Measurements from ENCODE around the gene SEC23B. TPM values are rescaled to one million over a fixed set of nuclear protein-coding genes. Genes with fewer than 3 reads are reported as not detected.

The SEC23B gene
- total and polyA plus RNA-seq, 2 of the 8 experiments (the other 6 are each of a cell fraction or from before 2014, with no cell fraction given): 53.3 to 62.8 TPM

- Histone ChIP-seq H2AFZ (ENCODE audit: low read length) (no peak overlapping the region), H3K23ac (ENCODE audit: insufficient read length) (no peak overlapping the region), H3K4me3 (ENCODE audit: extremely low read depth in 1 of 4, insufficient read depth in 2 of 4, low read depth in 3 of 4, low read length in 4 of 4) (no peak overlapping the region), H2BK20ac (ENCODE audit: low read length) (no peak overlapping the region), H3K23me2 (ENCODE audit: low read depth, low read length) (no peaks in the 10 kb centered on the region), H3K9me3 (ENCODE audit: insufficient read depth in 2 of 2, low read depth in 1 of 2, low read length in 1 of 2) (no peaks in the 10 kb centered on the region), H2BK120ac (replicated peaks; ENCODE audit: low read depth, low read length) (no peak overlapping the region), H3K56ac (replicated peaks; ENCODE audit: insufficient read length, low read depth, low read length) (no peak overlapping the region), H3K27me3 (replicated peaks in 1 of 4; ENCODE audit: control insufficient read depth in 3 of 4, extremely low read depth in 1 of 4, insufficient read depth in 3 of 4, low read length in 3 of 4) (no peaks in the 10 kb centered on the region), H3K4me2 (ENCODE audit: insufficient read depth in 1 of 2, low read depth in 2 of 2, low read length in 2 of 2) (no peak overlapping the region), H2BK12ac (ENCODE audit: low read depth, low read length) (no peak overlapping the region), H4K20me1 (replicated peaks in 1 of 2; ENCODE audit: control insufficient read depth in 1 of 2, insufficient read depth in 2 of 2, low read length in 2 of 2) (peaks cover 0 to 4% of the 10 kb centered on the region in 2 experiments), H4K91ac (replicated peaks; ENCODE audit: insufficient read length, low read length) (no peak overlapping the region), H4K8ac (ENCODE audit: extremely low read depth, insufficient read depth, low read length) (no peak overlapping the region), H3K27ac (ENCODE audit: low read depth, low read length) (no peak overlapping the region), H3K9ac (replicated peaks in 1 of 4; ENCODE audit: extremely low read depth in 1 of 4, low read depth in 3 of 4, low read length in 3 of 4) (no peak overlapping the region), H3K4ac (replicated peaks; ENCODE audit: insufficient read length, low read depth, low read length) (no peak overlapping the region), H3K18ac (ENCODE audit: extremely low read depth, low read length) (no peak overlapping the region), H2AK5ac (ENCODE audit: low read depth, low read length) (no peak overlapping the region), H3K14ac (ENCODE audit: insufficient read length) (no peak overlapping the region), H3K4me1 (replicated peaks in 1 of 4; ENCODE audit: control insufficient read depth in 3 of 4, insufficient read depth in 4 of 4, low read length in 3 of 4) (no peaks in the 10 kb centered on the region), H3K79me1 (ENCODE audit: low read depth, low read length) (no peaks in the 10 kb centered on the region; the same call in 1 of the 2 replicates), H3K79me2 (ENCODE audit: control insufficient read depth in 1 of 2, insufficient read depth in 2 of 2, low read length in 2 of 2) (no peaks in the 10 kb centered on the region), H2BK5ac (ENCODE audit: low read depth, low read length) (no peak overlapping the region), H4K5ac (ENCODE audit: insufficient read length, low read depth, low read length) (no peak overlapping the region), H3K36me3 (ENCODE audit: control insufficient read depth in 2 of 4, insufficient read depth in 4 of 4, low read length in 3 of 4) (peaks cover 15 to 70% (median 65%) of the 10 kb centered on the region in 4 experiments), H2BK15ac (ENCODE audit: low read length) (no peak overlapping the region)
- no peak for DNase-seq (ENCODE audit: low read depth in 1 of 2, low spot score in 2 of 2)
- no peak for FAIRE-seq
- CTCF ChIA-PET (ENCODE audit: partially characterized antibody): interaction anchor here (1.3 to 1.7 kb wide), 2 partner anchors 13 to 21 kb away, joined by 3 to 6 read pairs; partner anchors contain the start of gene SEC23B
- WGBS, 2 experiments (ENCODE audit: extremely low coverage in 1 of 2, insufficient coverage in 1 of 2, insufficient read length in 1 of 2, insufficient replicate concordance in 2 of 2, low coverage in 1 of 2, low lambda C conversion rate in 2 of 2, missing lambda C conversion rate in 1 of 2): 93% methylated on average over 2 of the region's 2 CpGs; no CpG with 5 or more reads in 1 of the 2 experiments
- TF ChIP-seq, protein P1, sequence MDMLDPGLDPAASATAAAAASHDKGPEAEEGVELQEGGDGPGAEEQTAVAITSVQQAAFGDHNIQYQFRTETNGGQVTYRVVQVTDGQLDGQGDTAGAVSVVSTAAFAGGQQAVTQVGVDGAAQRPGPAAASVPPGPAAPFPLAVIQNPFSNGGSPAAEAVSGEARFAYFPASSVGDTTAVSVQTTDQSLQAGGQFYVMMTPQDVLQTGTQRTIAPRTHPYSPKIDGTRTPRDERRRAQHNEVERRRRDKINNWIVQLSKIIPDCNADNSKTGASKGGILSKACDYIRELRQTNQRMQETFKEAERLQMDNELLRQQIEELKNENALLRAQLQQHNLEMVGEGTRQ (IDR thresholded peaks at IDR 0.05; ENCODE audit: low read length): no peak
- TF ChIP-seq NRF1 (IDR thresholded peaks at IDR 0.05; ENCODE audit: low read depth, low read length) (no peak), SP4 (IDR thresholded peaks at IDR 0.05; ENCODE audit: low read length) (no peak), CREB1 (IDR thresholded peaks at IDR 0.05) (no peak), SUZ12 (IDR thresholded peaks at IDR 0.05; ENCODE audit: low read length) (no peak), KDM1A (IDR thresholded peaks at IDR 0.05; ENCODE audit: borderline replicate concordance, low read length) (no peak), JUND (IDR thresholded peaks at IDR 0.05; ENCODE audit: low read length) (no peak), GTF2F1 (IDR thresholded peaks at IDR 0.05; ENCODE audit: borderline replicate concordance, low read depth, low read length) (no peak), EZH2 (IDR thresholded peaks at IDR 0.05; ENCODE audit: low read depth, low read length, severe bottlenecking) (no peak), BACH1 (IDR thresholded peaks at IDR 0.05; ENCODE audit: low read length) (no peak), YY1 (IDR thresholded peaks at IDR 0.05; ENCODE audit: low read depth, low read length) (no peak), POLR2A (IDR thresholded peaks at IDR 0.05; ENCODE audit: control extremely low read depth in 1 of 2, low read depth in 2 of 2, low read length in 2 of 2) (no peak), SIRT6 (IDR thresholded peaks at IDR 0.05; ENCODE audit: low read length) (no peak), KDM5A (IDR thresholded peaks at IDR 0.05; ENCODE audit: low read length) (no peak), MAX (IDR thresholded peaks at IDR 0.05) (no peak)
- POLR2A ChIA-PET (ENCODE audit: partially characterized antibody): interaction anchor here (0.6 to 1.5 kb wide), 3 partner anchors 19 to 774 kb away, joined by 3 to 4 read pairs (median 4); no protein-coding TSS in a partner anchor
Observed at GRCh38 chr20:18527836-18528235, 20.1 kb downstream of the SEC23B start.

Measured in H1 (cell line).